ENCODE results near the gene IPPK. TPM values are rescaled to one million over a fixed set of nuclear protein-coding genes. Genes with fewer than 3 reads are reported as not detected.

Gene IPPK
- total RNA-seq, 2 experiments from 2014 or later = 11.4 to 11.5 TPM

- Mint-ChIP-seq H3K9me3 (no peaks in the 10 kb centered on the region), H3K36me3 (ENCODE audit: low read depth) (peaks cover 64% of the 10 kb centered on the region), H3K27me3 (no peaks in the 10 kb centered on the region), H3K4me3 (no peak overlapping the region), H3K4me1 (no peaks in the 10 kb centered on the region), H3K27ac (no peak overlapping the region)
- CTCF ChIA-PET = interaction anchor here (1.3 kb wide), 1 partner anchor 499 kb away, joined by 4 read pairs; no protein-coding TSS in a partner anchor
- POLR2A ChIA-PET = no interaction called here
- no peak for DNase-seq
Measured at GRCh38 chr9:92639124-92639523, 30.8 kb downstream of the IPPK start.

- Mint-ChIP-seq H3K9me3 (no peaks in the 10 kb centered on the region), H3K4me3 (no peak overlapping the region), H3K27me3 (no peaks in the 10 kb centered on the region), H3K36me3 (ENCODE audit: low read depth) (peaks cover 59% of the 10 kb centered on the region), H3K27ac (no peak overlapping the region), H3K4me1 (no peaks in the 10 kb centered on the region)
- no peak for DNase-seq
- CTCF ChIA-PET = interaction anchor here (1.3 kb wide), 1 partner anchor 499 kb away, joined by 4 read pairs; no protein-coding TSS in a partner anchor
- POLR2A ChIA-PET = no interaction called here
Measured at GRCh38 chr9:92638621-92639101, 31.3 kb downstream of the IPPK start.

GRCh38 chr9:92637886-92638620, 31.9 kb downstream of the IPPK start:
- H3K4me1 Mint-ChIP-seq = no peaks in the 10 kb centered on the region
- peaks cover 58% of the 10 kb centered on the region for H3K36me3 Mint-ChIP-seq (ENCODE audit: low read depth)
- no peak overlapping the region for H3K27ac Mint-ChIP-seq
- no peaks in the 10 kb centered on the region for H3K27me3 Mint-ChIP-seq
- H3K4me3 Mint-ChIP-seq = no peak overlapping the region
- DNase-seq = peak; percentile 10
- H3K9me3 Mint-ChIP-seq = no peaks in the 10 kb centered on the region
- ChIA-PET POLR2A (no interaction called here), CTCF (interaction anchor here (1.3 kb wide), 1 partner anchor 498 kb away, joined by 4 read pairs; no protein-coding TSS in a partner anchor)

- peak; percentile 8 for DNase-seq
- peaks cover 54% of the 10 kb centered on the region for H3K36me3 Mint-ChIP-seq (ENCODE audit: low read depth)
Measured at GRCh38 chr9:92637326-92637725, 32.6 kb downstream of the IPPK start.

GRCh38 chr9:92636627-92637026, 33.3 kb downstream of the IPPK start:
- Mint-ChIP-seq H3K4me3 (no peak overlapping the region), H3K36me3 (ENCODE audit: low read depth) (peaks cover 53% of the 10 kb centered on the region), H3K27me3 (no peaks in the 10 kb centered on the region), H3K27ac (no peak overlapping the region), H3K4me1 (peaks cover 4% of the 10 kb centered on the region), H3K9me3 (no peaks in the 10 kb centered on the region)
- ChIA-PET POLR2A (no interaction called here), CTCF (interaction anchor here (2.0 kb wide), 1 partner anchor 497 kb away, joined by 7 read pairs; no protein-coding TSS in a partner anchor)
- DNase-seq = no peak

More at GRCh38 chr9:92637326-92637725, 32.6 kb downstream of the IPPK start:
- no peaks in the 10 kb centered on the region for H3K27me3 Mint-ChIP-seq
- ChIA-PET POLR2A (no interaction called here), CTCF (interaction anchor here (2.0 kb wide), 1 partner anchor 497 kb away, joined by 7 read pairs; no protein-coding TSS in a partner anchor)
- H3K27ac Mint-ChIP-seq = no peak overlapping the region
- no peaks in the 10 kb centered on the region for H3K9me3 Mint-ChIP-seq
- no peaks in the 10 kb centered on the region for H3K4me1 Mint-ChIP-seq
- no peak overlapping the region for H3K4me3 Mint-ChIP-seq

- Mint-ChIP-seq H3K4me1 (peaks cover 6% of the 10 kb centered on the region), H3K27me3 (no peaks in the 10 kb centered on the region), H3K9me3 (no peaks in the 10 kb centered on the region), H3K4me3 (no peak overlapping the region), H3K36me3 (ENCODE audit: low read depth) (peaks cover 49% of the 10 kb centered on the region), H3K27ac (no peak overlapping the region)
- DNase-seq = no peak
- CTCF ChIA-PET = interaction anchor here (1.1 to 2.0 kb wide), 3 partner anchors 496 to 501 kb away, joined by 3 to 7 read pairs (median 4); no protein-coding TSS in a partner anchor
- POLR2A ChIA-PET = no interaction called here
Measured at GRCh38 chr9:92635760-92636159, 34.2 kb downstream of the IPPK start.

- Mint-ChIP-seq H3K27ac (no peak overlapping the region), H3K4me3 (no peak overlapping the region), H3K9me3 (no peaks in the 10 kb centered on the region), H3K4me1 (peaks cover 6% of the 10 kb centered on the region), H3K27me3 (no peaks in the 10 kb centered on the region), H3K36me3 (ENCODE audit: low read depth) (peaks cover 50% of the 10 kb centered on the region)
- peak; percentile 74 for DNase-seq
- POLR2A ChIA-PET = interaction anchor here (0.9 to 1.4 kb wide), 3 partner anchors 9 to 494 kb away, joined by 3 to 4 read pairs (median 3); partner anchors contain the start of genes CENPP and NOL8
- CTCF ChIA-PET = interaction anchor here (1.1 to 2.2 kb wide), 6 partner anchors 292 to 501 kb away, joined by 3 to 19 read pairs (median 6); no protein-coding TSS in a partner anchor
Measured at GRCh38 chr9:92634712-92635605, 35.0 kb downstream of the IPPK start.

- Mint-ChIP-seq H3K27me3 (no peaks in the 10 kb centered on the region), H3K36me3 (ENCODE audit: low read depth) (peaks cover 55% of the 10 kb centered on the region), H3K4me3 (no peak overlapping the region), H3K27ac (no peak overlapping the region), H3K4me1 (peaks cover 6% of the 10 kb centered on the region), H3K9me3 (no peaks in the 10 kb centered on the region)
- POLR2A ChIA-PET = interaction anchor here (0.9 to 1.4 kb wide), 2 partner anchors 8 to 309 kb away, joined by 3 to 4 read pairs; partner anchors contain the start of genes CENPP and NOL8
- peak; percentile 6 for DNase-seq
- CTCF ChIA-PET = interaction anchor here (1.1 to 2.2 kb wide), 3 partner anchors 291 to 496 kb away, joined by 4 to 19 read pairs (median 7); no protein-coding TSS in a partner anchor
Measured at GRCh38 chr9:92633614-92634278, 36.2 kb downstream of the IPPK start.

- CTCF ChIA-PET = interaction anchor here (1.7 to 2.2 kb wide), 2 partner anchors 158 to 492 kb away, joined by 4 to 7 read pairs; no protein-coding TSS in a partner anchor
- Mint-ChIP-seq H3K36me3 (ENCODE audit: low read depth) (peaks cover 57% of the 10 kb centered on the region), H3K27me3 (no peaks in the 10 kb centered on the region), H3K27ac (no peak overlapping the region), H3K4me1 (peaks cover 6% of the 10 kb centered on the region), H3K4me3 (no peak overlapping the region), H3K9me3 (no peaks in the 10 kb centered on the region)
- POLR2A ChIA-PET = no interaction called here
- DNase-seq = peak; percentile 11
Measured at GRCh38 chr9:92632641-92633040, 37.3 kb downstream of the IPPK start.

GRCh38 chr9:92631452-92632343, 38.2 kb downstream of the IPPK start:
- Mint-ChIP-seq H3K4me3 (no peak overlapping the region), H3K27ac (no peak overlapping the region), H3K9me3 (no peaks in the 10 kb centered on the region), H3K36me3 (ENCODE audit: low read depth) (peaks cover 56% of the 10 kb centered on the region), H3K4me1 (peaks cover 6% of the 10 kb centered on the region), H3K27me3 (no peaks in the 10 kb centered on the region)
- POLR2A ChIA-PET = no interaction called here
- no peak for DNase-seq
- CTCF ChIA-PET = interaction anchor here (1.6 to 2.2 kb wide), 3 partner anchors 159 to 493 kb away, joined by 4 to 7 read pairs (median 7); no protein-coding TSS in a partner anchor

GRCh38 chr9:92627651-92628050, 42.3 kb downstream of the IPPK start:
- ChIA-PET CTCF (no interaction called here), POLR2A (no interaction called here)
- no peak for DNase-seq
- H3K4me3 Mint-ChIP-seq = no peak overlapping the region
- no peaks in the 10 kb centered on the region for H3K9me3 Mint-ChIP-seq
- no peaks in the 10 kb centered on the region for H3K27me3 Mint-ChIP-seq
- H3K36me3 Mint-ChIP-seq (ENCODE audit: low read depth) = peaks cover 55% of the 10 kb centered on the region
- no peak overlapping the region for H3K27ac Mint-ChIP-seq
- peaks cover 6% of the 10 kb centered on the region for H3K4me1 Mint-ChIP-seq
